ENCODE measurements around the gene ABCD3. TPM values are rescaled to one million over a fixed set of nuclear protein-coding genes. Genes with fewer than 3 reads are reported as not detected.

The ABCD3 gene
- total RNA-seq, 2 donors from 2014 or later, result 34.4 to 39.1 TPM

GRCh38 chr1:94512816-94513215 is 94.6 kb downstream of the ABCD3 start:
- intact Hi-C loops (cut with DNase I), result no loop called here

GRCh38 chr1:94514095-94514727 is 96.0 kb downstream of the ABCD3 start:
- intact Hi-C loops (cut with DNase I), result no loop called here
- DNase-seq (ENCODE audit: low spot score), result no peak

More at GRCh38 chr1:94512816-94513215, 94.6 kb downstream of the ABCD3 start:
- no peak for DNase-seq (ENCODE audit: low spot score)

GRCh38 chr1:94515296-94515947 is 97.2 kb downstream of the ABCD3 start:
- intact Hi-C loops (cut with DNase I), result no loop called here
- DNase-seq (ENCODE audit: low spot score), result no peak

GRCh38 chr1:94519351-94519750 is 101.2 kb downstream of the ABCD3 start:
- DNase-seq (ENCODE audit: low spot score), result no peak
- intact Hi-C loops (cut with DNase I), result no loop called here

GRCh38 chr1:94522304-94522703 is 104.1 kb downstream of the ABCD3 start:
- no peak for DNase-seq (ENCODE audit: low spot score)
- intact Hi-C loops (cut with DNase I), result loop anchor here (5.0 to 10.0 kb wide), 2 partner anchors 282 to 285 kb away; no protein-coding TSS in a partner anchor

- intact Hi-C loops (cut with DNase I), result loop anchor here (5.0 to 10.0 kb wide), 2 partner anchors 280 to 283 kb away; no protein-coding TSS in a partner anchor
- DNase-seq (ENCODE audit: low spot score), result no peak
These were observed 106.3 kb downstream of the ABCD3 start for GRCh38 chr1:94524531-94524930.

- intact Hi-C loops (cut with DNase I), result loop anchor here in 1 of 2 donors (10.0 kb wide), 1 partner anchor 278 kb away; no protein-coding TSS in a partner anchor
- no peak for DNase-seq (ENCODE audit: low spot score)
These were observed 108.2 kb downstream of the ABCD3 start for GRCh38 chr1:94526152-94526980.

GRCh38 chr1:94527447-94528031 is 109.3 kb downstream of the ABCD3 start:
- intact Hi-C loops (cut with DNase I), result loop anchor here in 1 of 2 donors (10.0 kb wide), 1 partner anchor 277 kb away; no protein-coding TSS in a partner anchor
- DNase-seq (ENCODE audit: low spot score), result no peak

- DNase-seq (ENCODE audit: low spot score), result no peak
- intact Hi-C loops (cut with DNase I), result loop anchor here in 1 of 2 donors (10.0 kb wide), 1 partner anchor 277 kb away; no protein-coding TSS in a partner anchor
These were observed 110.1 kb downstream of the ABCD3 start for GRCh38 chr1:94528299-94528698.

GRCh38 chr1:94528826-94529225 is 110.6 kb downstream of the ABCD3 start:
- DNase-seq (ENCODE audit: low spot score), result no peak
- intact Hi-C loops (cut with DNase I), result loop anchor here in 1 of 2 donors (10.0 kb wide), 1 partner anchor 276 kb away; no protein-coding TSS in a partner anchor

- no peak for DNase-seq (ENCODE audit: low spot score)
- intact Hi-C loops (cut with DNase I), result loop anchor here in 1 of 2 donors (10.0 kb wide), 1 partner anchor 275 kb away; no protein-coding TSS in a partner anchor
These were observed 111.2 kb downstream of the ABCD3 start for GRCh38 chr1:94529416-94529815.

- no peak for DNase-seq (ENCODE audit: low spot score)
- intact Hi-C loops (cut with DNase I), result loop anchor here in 1 of 2 donors (2.0 kb wide), 1 partner anchor 64 kb away; no protein-coding TSS in a partner anchor
These were observed 112.2 kb downstream of the ABCD3 start for GRCh38 chr1:94530373-94530878.

- intact Hi-C loops (cut with DNase I), result loop anchor here in 1 of 2 donors (2.0 kb wide), 1 partner anchor 63 kb away; no protein-coding TSS in a partner anchor
These were observed 113.5 kb downstream of the ABCD3 start for GRCh38 chr1:94531664-94532063.

GRCh38 chr1:94532077-94532476 is 113.9 kb downstream of the ABCD3 start:
- DNase-seq (ENCODE audit: low spot score), result no peak
- intact Hi-C loops (cut with DNase I), result no loop called here

More at GRCh38 chr1:94531664-94532063, 113.5 kb downstream of the ABCD3 start:
- DNase-seq (ENCODE audit: low spot score), result no peak

GRCh38 chr1:94535095-94535494 is 116.9 kb downstream of the ABCD3 start:
- no peak for DNase-seq (ENCODE audit: low spot score)
- intact Hi-C loops (cut with DNase I), result no loop called here

GRCh38 chr1:94535879-94536278 is 117.7 kb downstream of the ABCD3 start:
- intact Hi-C loops (cut with DNase I), result no loop called here
- no peak for DNase-seq (ENCODE audit: low spot score)

GRCh38 chr1:94537254-94537653 is 119.1 kb downstream of the ABCD3 start:
- DNase-seq (ENCODE audit: low spot score), result no peak
- intact Hi-C loops (cut with DNase I), result no loop called here

GRCh38 chr1:94538243-94538827 is 120.1 kb downstream of the ABCD3 start:
- no peak for DNase-seq (ENCODE audit: low spot score)
- intact Hi-C loops (cut with DNase I), result no loop called here
